Panc1 (cell line): ENCODE data around the gene DDX19B.
"Not testable (repeated sequence)": the region's sequence is repeated elsewhere in the genome, so short reads cannot be mapped to it uniquely, and the experiment has no call there.

ENCODE experiments used
- CTCF ChIP-seq: fragments of 450-650 bp; IDR thresholded peaks from 2 replicates; pipeline ENCODE4 v1.5.1; 2017; ENCODE audit warnings: mild to moderate bottlenecking
- POLR2AphosphoS5 ChIP-seq: IDR thresholded peaks from 2 replicates; pipeline ENCODE4 v1.6.1; 2012; ENCODE audit warnings: mild to moderate bottlenecking, low read depth, low read length, moderate library complexity
- REST ChIP-seq, 2 experiments: IDR thresholded peaks; 2 replicates each; pipeline ENCODE4 v1.6.1; 2011 to 2012; ENCODE audit warnings: low read depth in 2 of 2, control low read depth in 1 of 2, low read length in 1 of 2, mild to moderate bottlenecking in 1 of 2, moderate library complexity in 1 of 2; ENCODE audit not compliant: insufficient read depth in 1 of 2
- SIN3A ChIP-seq: IDR thresholded peaks from 2 replicates; pipeline ENCODE4 v1.6.1; 2012; ENCODE audit warnings: low read depth, mild to moderate bottlenecking, low read length, moderate library complexity, borderline replicate concordance; ENCODE audit not compliant: insufficient read depth
- TCF7L2 ChIP-seq: IDR thresholded peaks from 2 replicates; pipeline ENCODE4 v1.6.1; 2011; ENCODE audit warnings: mild to moderate bottlenecking, low read depth, low read length, inconsistent platforms

- TF ChIP-seq CTCF; REST (IDR thresholded peaks at IDR 0.05; ENCODE audit: insufficient read depth in 1 of 2, low read depth in 2 of 2, low read length in 1 of 2); POLR2AphosphoS5; TCF7L2; SIN3A: not testable (repeated sequence)
Measured at GRCh38 chr16:70287304-70287971, 11.5 kb upstream of the DDX19B start.
